Peyer's patch (tissue), 4 donors: Measurements from ENCODE around the gene MET. TPM values are rescaled to one million over a fixed set of nuclear protein-coding genes. Genes with fewer than 3 reads are reported as not detected.

ENCODE experiments used
- DNase-seq, 3 donors: peaks; one replicate each; pipeline ENCODE4 v3.0.0-alpha.2; 2017 to 2019
- H3K27ac ChIP-seq, 4 donors: fragments of 200-600 bp; sonication (generic); one replicate each; pipeline ENCODE4 v1.5.1; 2016 to 2019
- H3K27me3 ChIP-seq, 2 donors: fragments of 200-600 bp; sonication (generic); one replicate each; pipeline ENCODE4 v1.5.1; 2019
- H3K36me3 ChIP-seq, 3 donors: fragments of 200-600 bp; sonication (generic); one replicate each; pipeline ENCODE4 v1.5.1; 2016 to 2019
- H3K4me1 ChIP-seq, 4 donors: fragments of 200-600 bp; sonication (generic); one replicate each; pipeline ENCODE4 v1.5.1; 2016 to 2019
- H3K4me3 ChIP-seq, 4 donors: fragments of 200-600 bp; sonication (generic); 1 replicate in 3 of 4; 2 replicates in 1 of 4; pipeline ENCODE4 v1.5.1; 2016 to 2019; ENCODE audit warnings: mild to moderate bottlenecking in 1 of 4
- H3K9me3 ChIP-seq, 4 donors: fragments of 200-600 bp; sonication (generic); one replicate each; pipeline ENCODE4 v1.5.1; 2016 to 2019; ENCODE audit warnings: mild to moderate bottlenecking in 1 of 4
- CTCF ChIP-seq, 6 experiments: fragments of 450-650 bp in 4 of 6; fragments of 200-600 bp in 2 of 6; sonication (generic) in 1 of 6; IDR thresholded peaks; one replicate each; pipeline ENCODE4 v1.5.1; 2017 to 2019; ENCODE audit warnings: antibody characterized with exemption in 6 of 6, mild to moderate bottlenecking in 3 of 6, moderate library complexity in 1 of 6
- POLR2A ChIP-seq, 2 donors: fragments of 450-650 bp; IDR thresholded peaks; one replicate each; pipeline ENCODE4 v1.5.1; 2017; ENCODE audit warnings: antibody characterized with exemption in 2 of 2, mild to moderate bottlenecking in 2 of 2, moderate library complexity in 2 of 2
- total RNA-seq, 4 donors: library from RNA; depleted of rRNA; stranded (reverse); fragments of >200 nt; gene quantifications; one replicate each; pipeline ENCODE4 v1.1.0, GENCODE V29; 2016

MET gene
- total RNA-seq, 4 donors from 2014 or later, result 2.5 to 34.0 (median 23.6) TPM

- H3K27ac ChIP-seq, result no peak overlapping the region
- no peaks in the 10 kb centered on the region for H3K27me3 ChIP-seq
- TF ChIP-seq POLR2A (IDR thresholded peaks at IDR 0.05) (no peak), CTCF (IDR thresholded peaks at IDR 0.05) (no peak)
- no peak overlapping the region for H3K4me3 ChIP-seq
- H3K36me3 ChIP-seq, result no peaks in the 10 kb centered on the region
- no peaks in the 10 kb centered on the region for H3K9me3 ChIP-seq
- DNase-seq, result no peak
- no peaks in the 10 kb centered on the region for H3K4me1 ChIP-seq
Measured at GRCh38 chr7:116707289-116707688, 35.3 kb downstream of the MET start.

GRCh38 chr7:116708248-116708647 is 36.3 kb downstream of the MET start:
- DNase-seq, result no peak
- H3K4me1 ChIP-seq, result no peaks in the 10 kb centered on the region
- H3K36me3 ChIP-seq, result no peaks in the 10 kb centered on the region
- TF ChIP-seq POLR2A (IDR thresholded peaks at IDR 0.05) (no peak), CTCF (IDR thresholded peaks at IDR 0.05) (no peak)
- H3K27me3 ChIP-seq, result no peaks in the 10 kb centered on the region
- H3K9me3 ChIP-seq, result no peaks in the 10 kb centered on the region
- no peak overlapping the region for H3K4me3 ChIP-seq
- H3K27ac ChIP-seq, result no peak overlapping the region

- no peak overlapping the region for H3K27ac ChIP-seq
Measured at GRCh38 chr7:116708861-116709260, 36.9 kb downstream of the MET start.

GRCh38 chr7:116709336-116709735 is 37.3 kb downstream of the MET start:
- Histone ChIP-seq H3K36me3 (no peaks in the 10 kb centered on the region), H3K4me3 (no peak overlapping the region), H3K9me3 (no peaks in the 10 kb centered on the region), H3K4me1 (no peaks in the 10 kb centered on the region), H3K27me3 (no peaks in the 10 kb centered on the region), H3K27ac (no peak overlapping the region)
- no peak for DNase-seq
- TF ChIP-seq POLR2A (IDR thresholded peaks at IDR 0.05) (no peak), CTCF (IDR thresholded peaks at IDR 0.05) (no peak)

More at GRCh38 chr7:116708861-116709260, 36.9 kb downstream of the MET start:
- Histone ChIP-seq H3K27me3 (no peaks in the 10 kb centered on the region), H3K4me3 (no peak overlapping the region), H3K9me3 (no peaks in the 10 kb centered on the region), H3K4me1 (no peaks in the 10 kb centered on the region), H3K36me3 (no peaks in the 10 kb centered on the region)
- TF ChIP-seq POLR2A (IDR thresholded peaks at IDR 0.05) (no peak), CTCF (IDR thresholded peaks at IDR 0.05) (no peak)
- DNase-seq, result no peak

- Histone ChIP-seq H3K4me1 (no peaks in the 10 kb centered on the region), H3K36me3 (no peaks in the 10 kb centered on the region), H3K27me3 (no peaks in the 10 kb centered on the region), H3K4me3 (no peak overlapping the region), H3K9me3 (no peaks in the 10 kb centered on the region), H3K27ac (no peak overlapping the region)
- DNase-seq, result no peak
- TF ChIP-seq POLR2A (IDR thresholded peaks at IDR 0.05), result no peak
- no peak for TF ChIP-seq CTCF (IDR thresholded peaks at IDR 0.05)
Measured at GRCh38 chr7:116710764-116711452, 38.9 kb downstream of the MET start.
